Cardiac fibroblast (primary cell): ENCODE data around the gene SH3RF3.

Experiments
- DNase-seq, 2 donors: peaks; one replicate each; pipeline versions ENCODE4 v3.0.0 to v3.0.0-alpha.2; 2010; ENCODE audit warnings: low read depth in 2 of 2
- H3K4me3 ChIP-seq, 2 donors: replicated peaks in 1 of 2; 1 replicate in 1 of 2; 2 replicates in 1 of 2; pipeline ENCODE4 v1.5.1; 2011; ENCODE audit warnings: low read depth in 2 of 2, low read length in 2 of 2, mild to moderate bottlenecking in 2 of 2, moderate library complexity in 1 of 2
- TF ChIP-seq, protein P1 (sequence below): IDR thresholded peaks from one replicate; pipeline ENCODE4 v1.5.1; 2011; ENCODE audit warnings: low read depth, mild to moderate bottlenecking, low read length, inconsistent platforms

SH3RF3 gene

DNA sequence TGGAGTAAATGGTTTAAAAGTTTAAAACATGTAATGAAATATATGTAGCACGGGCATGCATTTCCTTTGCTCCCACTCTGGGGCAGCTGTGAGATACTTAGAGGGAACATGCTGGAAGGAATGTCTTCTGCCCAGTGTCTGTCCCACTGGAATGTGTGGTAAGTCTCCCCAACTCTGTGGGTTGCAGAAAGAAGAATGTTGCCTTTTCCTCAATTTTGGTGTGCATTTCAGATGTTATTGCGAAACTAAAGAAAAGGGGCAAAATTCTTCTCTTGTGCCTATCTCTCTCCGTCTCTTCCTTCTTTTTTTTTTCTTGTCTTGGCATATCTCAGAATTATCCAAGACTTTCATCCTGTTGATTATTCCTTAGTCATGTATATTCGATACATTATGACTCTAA, 201.1 kb downstream of the SH3RF3 start:
- H3K4me3 ChIP-seq: no peak overlapping the region
- TF ChIP-seq, protein P1, sequence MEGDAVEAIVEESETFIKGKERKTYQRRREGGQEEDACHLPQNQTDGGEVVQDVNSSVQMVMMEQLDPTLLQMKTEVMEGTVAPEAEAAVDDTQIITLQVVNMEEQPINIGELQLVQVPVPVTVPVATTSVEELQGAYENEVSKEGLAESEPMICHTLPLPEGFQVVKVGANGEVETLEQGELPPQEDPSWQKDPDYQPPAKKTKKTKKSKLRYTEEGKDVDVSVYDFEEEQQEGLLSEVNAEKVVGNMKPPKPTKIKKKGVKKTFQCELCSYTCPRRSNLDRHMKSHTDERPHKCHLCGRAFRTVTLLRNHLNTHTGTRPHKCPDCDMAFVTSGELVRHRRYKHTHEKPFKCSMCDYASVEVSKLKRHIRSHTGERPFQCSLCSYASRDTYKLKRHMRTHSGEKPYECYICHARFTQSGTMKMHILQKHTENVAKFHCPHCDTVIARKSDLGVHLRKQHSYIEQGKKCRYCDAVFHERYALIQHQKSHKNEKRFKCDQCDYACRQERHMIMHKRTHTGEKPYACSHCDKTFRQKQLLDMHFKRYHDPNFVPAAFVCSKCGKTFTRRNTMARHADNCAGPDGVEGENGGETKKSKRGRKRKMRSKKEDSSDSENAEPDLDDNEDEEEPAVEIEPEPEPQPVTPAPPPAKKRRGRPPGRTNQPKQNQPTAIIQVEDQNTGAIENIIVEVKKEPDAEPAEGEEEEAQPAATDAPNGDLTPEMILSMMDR: no peak
- peak; percentile 49 to 72 for DNase-seq

DNA sequence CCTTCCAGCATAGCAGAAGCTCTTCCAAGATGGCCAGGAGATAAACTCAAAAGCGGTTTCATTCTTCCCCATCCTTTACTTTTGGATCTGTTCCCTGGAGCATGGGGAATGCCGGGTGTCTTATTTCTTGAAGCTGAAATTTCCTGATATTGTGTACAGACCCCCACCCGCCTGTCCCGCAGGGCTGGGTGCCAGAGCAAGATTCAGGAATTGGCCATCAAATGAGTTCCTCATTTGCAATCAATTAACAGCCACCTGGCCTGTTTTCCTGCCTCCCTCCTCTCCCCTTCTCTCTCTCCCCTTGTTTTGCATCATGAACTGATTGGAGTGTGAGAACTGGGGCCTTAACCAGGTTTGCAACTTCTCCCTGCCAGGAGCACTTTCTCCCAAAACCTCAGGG, 202.1 kb downstream of the SH3RF3 start:
- TF ChIP-seq, protein P1: no peak
- peak in 1 of 2 donors; percentile 45 for DNase-seq
- no peak overlapping the region for H3K4me3 ChIP-seq

DNA sequence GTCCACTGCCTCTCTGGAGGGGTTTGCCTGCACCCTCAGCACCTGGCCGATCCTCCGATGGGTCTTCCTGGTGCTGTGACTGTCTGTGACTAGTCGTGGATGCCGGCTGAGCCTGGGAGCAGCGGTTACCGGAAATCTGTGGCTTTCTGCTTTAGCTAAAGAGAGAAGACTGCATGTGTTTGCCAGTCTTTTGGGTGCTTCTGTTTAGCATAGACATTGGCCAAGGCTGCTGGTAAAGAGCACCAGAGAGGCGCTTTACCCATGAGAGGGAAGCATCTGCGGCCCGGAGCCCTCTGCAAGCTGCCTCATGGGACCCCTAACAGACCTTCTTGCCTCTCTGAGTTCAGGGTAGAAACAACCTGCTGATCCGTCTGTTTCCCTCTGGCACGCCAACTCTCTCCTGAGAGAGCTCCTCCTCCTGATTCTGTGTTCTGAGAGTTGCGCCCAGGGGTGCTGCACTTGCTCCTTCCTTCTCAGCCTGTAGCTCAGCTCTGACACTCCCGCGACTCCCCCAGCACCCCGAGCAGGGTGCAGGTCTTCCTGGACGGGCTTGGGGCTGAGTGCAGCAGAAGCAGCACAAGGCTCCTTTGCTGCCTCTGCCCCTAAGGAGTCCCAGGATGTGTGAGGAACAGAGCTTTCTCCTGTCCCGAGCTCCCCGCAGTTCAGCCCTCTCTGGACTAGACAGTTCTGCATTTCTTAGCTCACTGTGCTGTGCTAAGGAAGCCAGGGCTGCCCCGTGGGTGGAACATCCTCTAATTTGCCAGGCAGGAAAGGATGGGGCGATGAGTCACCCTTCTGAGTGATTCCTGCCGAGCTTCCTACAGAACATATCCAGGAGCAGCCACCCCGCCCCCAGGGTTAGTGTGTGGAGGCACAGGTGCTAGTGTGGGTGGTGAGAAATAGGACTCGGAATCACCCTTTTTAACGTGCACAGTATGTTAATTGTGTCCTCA, 203.2 kb downstream of the SH3RF3 start:
- TF ChIP-seq, protein P1: no peak
- DNase-seq: peak; percentile 82 to 92
- peak overlapping the region in 1 of 2 donors; percentile 22 for H3K4me3 ChIP-seq

DNA sequence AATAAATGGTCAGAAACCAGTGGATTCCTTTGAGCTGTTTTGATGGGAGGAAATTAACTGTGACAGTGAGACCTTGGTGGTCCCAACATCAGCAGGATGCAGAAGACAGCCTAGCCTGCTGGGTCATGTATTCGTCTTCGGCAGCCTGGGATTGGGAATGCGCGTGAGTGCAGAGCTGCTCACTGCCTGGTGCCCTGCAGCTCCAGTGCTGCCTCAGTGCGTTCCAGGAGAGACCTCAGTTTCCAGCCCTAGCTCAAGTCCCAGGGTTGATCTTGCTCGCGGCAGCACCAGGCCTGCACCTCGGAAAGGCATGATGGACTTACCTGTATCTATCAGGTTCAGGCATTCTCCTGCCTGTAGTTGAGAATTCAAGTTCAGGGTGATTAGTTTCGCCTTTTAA, 203.9 kb downstream of the SH3RF3 start:
- no peak for DNase-seq
- no peak overlapping the region for H3K4me3 ChIP-seq
- TF ChIP-seq, protein P1: no peak

DNA sequence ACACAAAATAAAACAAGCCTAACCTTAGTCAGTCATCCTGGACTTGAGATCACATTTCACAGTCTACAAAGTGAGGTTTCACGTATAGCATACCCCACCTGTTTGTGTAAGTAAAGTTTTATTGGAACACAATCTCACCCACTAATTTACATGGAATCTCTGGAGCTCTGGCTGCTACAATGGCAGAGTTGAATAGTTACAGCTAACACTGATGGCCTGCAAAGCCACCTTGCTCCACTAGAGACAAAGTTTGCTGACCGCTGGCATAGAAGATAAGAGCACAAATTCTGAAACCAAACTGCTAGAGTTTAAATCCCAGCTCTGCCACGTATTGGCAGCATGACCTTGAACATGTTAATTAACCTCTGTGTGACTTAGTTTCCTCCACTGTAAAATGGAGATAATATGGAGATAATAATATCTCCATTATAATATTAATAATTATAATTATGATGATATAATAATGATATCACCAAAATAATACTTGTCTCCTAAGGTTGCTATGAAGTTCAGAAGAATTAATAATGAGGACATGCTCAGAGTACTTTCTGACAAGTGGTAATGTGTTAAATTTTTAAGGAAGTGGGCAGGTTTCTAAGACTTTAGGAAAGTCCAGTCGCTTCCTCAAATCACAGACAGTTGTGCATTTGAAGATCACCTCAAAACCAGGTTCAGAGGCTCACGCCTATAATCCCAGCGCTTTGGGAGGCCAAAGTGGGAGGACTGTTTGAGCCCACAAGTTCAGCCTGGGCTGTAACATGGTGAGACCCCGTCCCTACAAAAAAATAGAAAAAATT, 204.6 kb downstream of the SH3RF3 start:
- TF ChIP-seq, protein P1: peak; percentile 52
- no peak overlapping the region for H3K4me3 ChIP-seq
- no peak for DNase-seq

DNA sequence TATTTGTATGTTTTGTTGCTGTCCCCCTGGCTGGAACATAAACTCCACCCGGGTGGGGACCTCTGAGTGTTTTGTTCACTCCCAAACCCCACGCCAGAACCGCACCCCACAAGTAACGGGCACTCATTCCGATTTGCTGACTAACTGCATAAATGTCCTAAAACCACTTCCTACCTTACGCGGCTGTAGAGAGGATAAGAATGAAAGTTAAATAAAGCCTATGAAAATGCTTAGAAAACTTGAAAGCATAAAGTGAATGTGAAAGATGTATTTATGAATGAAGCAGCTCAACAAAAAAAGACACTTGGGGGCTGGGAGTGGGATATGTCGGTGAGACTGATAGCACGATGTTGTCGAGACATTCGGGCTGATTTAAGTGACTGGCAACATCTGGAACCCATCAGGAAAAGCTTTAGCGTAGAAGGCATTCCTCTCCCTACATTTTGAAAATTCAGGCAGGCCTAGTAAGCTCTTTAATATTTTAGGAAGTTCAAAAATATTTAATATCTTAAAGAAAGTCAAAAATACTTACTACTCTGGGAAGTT, 206.7 kb downstream of the SH3RF3 start:
- H3K4me3 ChIP-seq: no peak overlapping the region
- peak; percentile 75 to 90 for DNase-seq
- TF ChIP-seq, protein P1: no peak
